Fibroblast of skin of scalp (primary cell): ENCODE data around the gene CENPN.

Experiments
- DNase-seq: peaks from one replicate; pipeline ENCODE4 v3.0.0-alpha.2; 2013

CENPN gene

DNA sequence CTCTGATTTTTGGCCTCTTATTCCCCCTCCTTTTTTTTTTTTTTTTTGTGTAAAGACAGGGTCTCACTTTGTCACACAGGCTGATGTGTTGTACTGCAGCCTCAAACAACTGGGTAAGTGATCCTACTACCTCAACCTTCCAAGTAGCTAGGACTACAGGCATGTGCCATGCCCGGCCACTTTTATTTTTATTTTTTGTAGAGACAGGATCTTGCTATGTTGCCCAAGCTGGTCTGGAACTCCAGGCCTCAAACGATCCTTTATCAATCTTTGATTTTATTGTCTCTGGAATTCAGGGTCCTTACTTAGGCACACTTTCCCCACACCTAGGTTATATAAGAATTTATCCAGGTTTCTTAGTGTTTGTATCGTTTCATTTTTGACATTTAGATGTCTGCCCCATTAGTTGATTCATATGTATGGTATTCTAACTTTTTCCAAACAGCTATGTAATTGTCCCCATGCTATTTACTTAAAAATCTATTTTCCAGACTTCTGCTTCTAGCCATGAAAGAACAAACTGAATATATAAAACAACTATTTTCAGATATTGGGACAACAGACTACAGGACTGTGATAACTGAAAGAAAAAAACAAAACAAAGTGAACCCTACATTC lies 14.2 kb upstream of the CENPN start:
- no peak for DNase-seq

DNA sequence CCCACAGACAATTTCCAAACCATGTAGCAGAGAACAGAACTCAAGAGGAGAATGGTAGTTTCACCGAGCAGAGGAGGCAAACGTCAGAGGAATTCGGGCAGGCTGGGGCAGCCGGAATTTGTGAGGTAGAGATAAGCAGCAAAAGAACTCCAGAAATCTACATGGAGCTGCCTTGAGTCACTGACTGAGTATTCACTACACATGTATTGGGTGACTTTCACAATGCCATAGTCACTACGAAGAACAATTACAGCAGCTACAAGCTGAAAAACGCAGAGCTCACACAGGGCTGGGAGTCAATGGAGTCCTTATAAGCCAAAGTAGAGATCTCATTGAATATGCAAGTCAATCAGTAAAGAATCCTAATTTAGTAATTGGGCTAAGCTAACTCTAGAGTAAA lies 13.7 kb upstream of the CENPN start:
- peak; percentile 83 for DNase-seq

DNA sequence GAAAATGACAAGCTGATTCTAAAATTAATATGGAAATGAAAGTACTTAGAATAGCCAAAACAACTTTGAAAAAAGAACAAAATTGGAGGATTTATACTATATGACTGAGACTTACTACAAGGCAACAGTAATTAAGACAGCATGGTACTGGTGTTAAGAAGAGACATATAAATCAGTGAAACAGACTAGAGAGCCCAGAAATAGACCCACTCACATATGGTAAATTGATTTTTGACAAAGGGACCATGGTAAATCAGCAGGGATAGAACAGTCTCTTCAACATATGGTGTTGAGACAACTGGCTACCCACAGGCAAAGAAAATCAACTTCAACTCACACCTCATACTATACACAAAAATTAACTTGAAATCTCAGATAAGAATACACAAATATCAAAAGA lies 13.2 kb upstream of the CENPN start:
- DNase-seq = no peak

DNA sequence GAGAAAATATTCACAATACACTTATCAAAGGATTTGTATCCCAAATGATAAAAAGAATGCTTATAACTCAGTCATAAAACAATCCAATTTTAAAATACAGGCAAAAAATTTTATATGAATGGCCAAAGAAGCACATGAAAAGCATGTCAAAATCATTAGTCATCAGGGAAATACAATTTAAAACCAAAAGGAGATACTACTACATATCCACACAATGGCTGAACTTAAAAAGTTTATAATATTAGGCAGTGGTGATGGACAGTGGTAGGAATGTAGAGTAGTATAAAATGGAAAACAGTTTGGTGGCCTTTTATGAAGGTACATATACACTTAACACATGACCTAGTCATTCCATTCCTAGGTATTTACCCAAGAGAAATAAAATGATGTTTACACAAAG lies 12.6 kb upstream of the CENPN start:
- DNase-seq = peak; percentile 47

GRCh38 chr16:80996688-80997138 lies 10.3 kb upstream of the CENPN start:
- no peak for DNase-seq

- peak; percentile 22 for DNase-seq
Measured at GRCh38 chr16:80997139-80997798, 9.7 kb upstream of the CENPN start.

GRCh38 chr16:80997964-80998620 lies 8.9 kb upstream of the CENPN start:
- DNase-seq = no peak

DNA sequence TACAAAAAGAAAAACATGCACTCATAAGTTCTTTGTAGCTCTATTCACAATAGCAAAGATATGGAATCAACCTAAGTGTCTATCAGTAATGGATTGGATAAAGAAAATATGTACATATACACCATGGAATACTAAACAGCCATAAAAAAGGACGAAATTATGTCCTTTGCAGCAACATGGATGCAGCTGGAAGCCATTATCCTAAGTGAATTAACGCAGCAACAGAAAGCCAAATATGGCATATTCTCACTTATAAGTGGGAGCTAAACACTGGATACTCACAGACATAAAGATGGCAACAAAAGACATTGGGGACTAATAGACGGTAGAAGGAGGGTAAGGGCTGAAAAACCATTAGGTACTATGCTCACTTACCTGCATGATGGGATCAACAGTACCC lies 6.1 kb upstream of the CENPN start:
- DNase-seq = no peak

- no peak for DNase-seq
Measured at GRCh38 chr16:81001330-81001729, 5.7 kb upstream of the CENPN start.

DNA sequence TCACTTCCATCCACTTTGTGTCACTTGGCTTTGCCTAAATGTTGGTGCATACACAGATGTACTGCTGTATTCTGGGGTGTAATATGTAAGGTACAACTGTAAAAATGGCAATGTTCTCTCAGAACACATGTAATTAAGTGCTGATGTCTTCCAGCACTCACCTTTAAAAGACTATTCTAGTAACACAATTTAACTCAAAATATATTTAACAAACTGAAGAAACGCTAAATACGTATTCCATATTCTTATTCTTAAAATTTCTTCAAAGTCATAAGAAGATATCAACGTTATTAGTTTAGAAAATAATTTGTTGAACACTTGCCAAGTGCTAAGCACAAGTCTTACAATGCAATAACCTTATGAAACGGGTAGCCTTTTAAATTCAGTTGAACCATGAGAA lies 4.0 kb upstream of the CENPN start:
- no peak for DNase-seq

GRCh38 chr16:81003610-81004460 lies 3.2 kb upstream of the CENPN start:
- peak; percentile 25 for DNase-seq

DNA sequence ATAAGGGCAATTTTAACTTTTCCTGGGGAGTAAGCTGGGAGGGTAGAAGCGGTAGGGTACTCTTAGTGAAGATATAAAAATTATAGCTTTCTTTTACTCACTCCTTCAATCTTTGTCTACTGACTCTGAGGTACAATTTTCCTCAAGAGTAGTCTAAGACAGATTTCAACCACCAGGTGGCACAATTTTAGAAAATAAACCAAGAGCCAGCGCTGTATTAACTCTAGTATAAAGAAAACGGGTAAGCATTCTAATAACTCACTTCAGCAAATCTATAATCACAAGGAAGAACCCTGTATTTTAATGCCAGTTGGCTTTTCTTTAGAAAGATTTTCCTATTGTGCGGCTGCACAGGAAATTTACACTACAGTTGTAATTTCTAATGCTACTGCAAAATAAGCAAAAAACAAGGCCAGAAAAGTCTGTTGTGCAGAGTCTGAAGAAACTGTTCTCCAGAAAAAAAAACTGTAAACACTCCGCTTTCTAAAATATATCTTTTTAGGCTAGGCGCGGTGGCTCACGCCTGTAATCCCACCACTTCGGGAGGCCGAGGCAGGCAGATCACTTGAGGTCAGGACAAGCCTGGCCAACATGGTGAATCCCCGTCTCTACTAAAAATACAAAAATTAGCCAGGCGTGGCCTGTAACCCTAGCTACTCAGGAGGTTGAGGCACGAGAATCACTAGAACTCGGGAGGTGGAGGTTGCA lies 2.2 kb upstream of the CENPN start:
- peak; percentile 65 for DNase-seq

DNA sequence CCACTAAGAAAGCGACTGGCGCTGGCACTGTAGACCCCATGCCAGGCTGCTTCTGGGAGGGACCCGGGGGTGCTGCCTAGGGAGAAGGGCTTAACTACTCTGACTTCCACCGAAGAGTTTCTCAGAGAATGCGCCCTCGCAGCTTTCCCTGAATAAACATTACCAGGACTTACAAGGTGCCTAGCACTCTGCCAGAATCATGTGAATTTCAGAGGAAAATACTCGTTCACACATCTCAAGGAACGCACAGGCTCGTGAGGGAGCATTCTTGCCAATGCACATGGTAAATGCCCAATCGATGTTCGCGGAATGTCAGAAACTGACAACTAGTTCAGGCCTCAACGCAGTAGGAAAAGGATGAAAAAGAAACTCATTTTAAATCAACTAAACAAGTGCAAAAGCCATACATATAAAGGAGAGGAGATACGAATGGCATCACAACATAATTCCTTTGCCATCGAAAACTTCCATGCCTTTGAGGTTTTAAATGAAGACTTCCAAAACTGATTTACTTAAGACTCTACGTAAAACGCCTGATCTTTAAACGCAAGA lies 1.3 kb upstream of the CENPN start:
- DNase-seq = no peak

- no peak for DNase-seq
Measured at GRCh38 chr16:81006211-81006812, 702 bp upstream of the CENPN start.

- DNase-seq = no peak
Measured at GRCh38 chr16:81008505-81008789, 1.4 kb downstream of the CENPN start.

DNA sequence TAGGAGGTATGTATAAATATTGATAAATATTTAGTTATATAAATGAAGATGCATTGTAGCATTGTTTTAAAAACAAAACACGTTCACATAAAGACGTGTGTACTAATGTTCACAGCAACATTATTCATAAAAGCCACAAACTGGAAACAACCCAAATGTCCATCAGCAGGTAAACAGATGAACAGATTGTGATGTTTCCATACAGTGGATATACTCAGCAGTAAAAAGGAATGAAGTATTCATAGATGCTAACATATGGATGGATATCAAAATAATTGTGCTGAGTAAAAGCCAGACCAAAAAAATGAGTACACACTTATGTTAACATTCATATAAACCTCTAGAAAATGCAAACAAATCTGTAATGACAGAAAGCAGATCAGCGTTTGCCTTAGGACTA lies 6.0 kb downstream of the CENPN start:
- DNase-seq = no peak

DNA sequence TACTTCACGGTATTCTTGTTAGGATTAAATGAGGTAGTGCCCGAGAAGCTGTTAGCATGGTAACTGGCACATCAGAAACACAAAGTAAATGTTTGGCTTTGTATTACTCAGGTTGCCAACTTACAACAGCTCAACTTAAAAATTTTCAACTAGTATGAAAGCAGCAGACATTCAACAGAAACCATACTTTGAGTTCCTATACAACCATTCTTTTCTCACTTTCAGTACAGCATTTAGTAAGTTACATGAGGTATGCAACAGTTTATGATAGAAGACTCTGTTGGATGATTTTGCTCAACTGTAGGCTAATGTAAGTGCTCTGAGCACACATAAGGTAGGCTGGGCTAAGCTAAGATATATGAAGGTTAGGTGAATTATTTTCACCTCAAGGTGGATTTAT lies 7.7 kb downstream of the CENPN start:
- no peak for DNase-seq

DNA sequence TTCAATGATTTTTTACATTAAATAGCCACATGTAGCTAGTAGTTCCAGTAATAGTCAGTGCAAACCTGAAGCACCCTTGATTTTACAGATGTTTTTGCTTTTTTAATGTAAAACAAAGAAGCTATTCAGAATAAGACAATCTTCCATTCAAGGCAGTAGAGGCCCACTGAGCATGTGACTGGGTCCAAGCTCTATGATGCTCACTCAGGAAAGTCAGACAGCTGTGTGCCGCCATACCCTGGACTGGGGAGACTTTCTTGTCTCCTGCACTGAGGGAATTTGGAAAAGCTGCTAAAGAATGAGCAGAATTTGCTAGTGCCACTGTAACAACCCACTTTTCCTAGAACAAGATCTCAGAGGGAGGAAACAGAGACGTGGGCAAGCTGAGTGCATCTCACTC lies 11.5 kb downstream of the CENPN start:
- DNase-seq = no peak

- DNase-seq = no peak
Measured at GRCh38 chr16:81026429-81026828, 19.4 kb downstream of the CENPN start.

- no peak for DNase-seq
Measured at GRCh38 chr16:81029930-81030604, 23.1 kb downstream of the CENPN start.

GRCh38 chr16:81035398-81035974 lies 28.5 kb downstream of the CENPN start, which contains the start of gene ATMIN:
ATMIN (plus strand) TSS chr16:81035842; CDS start chr16:81035871, 29 bp downstream.
- peak; percentile 88 for DNase-seq
